Esophagus squamous epithelium (tissue), 4 donors: Measurements from ENCODE around the gene FHIP1B.

Source experiments
- CTCF ChIP-seq, 6 experiments: fragments of 450-650 bp in 4 of 6; fragments of 200-600 bp in 2 of 6; sonication (generic) in 2 of 6; IDR thresholded peaks; one replicate each; pipeline ENCODE4 v1.5.1; 2016 to 2019; ENCODE audit warnings: antibody characterized with exemption in 6 of 6, mild to moderate bottlenecking in 4 of 6, moderate library complexity in 4 of 6
- POLR2A ChIP-seq, 4 donors: fragments of 450-650 bp; IDR thresholded peaks; one replicate each; pipeline ENCODE4 v1.6.1; 2017; ENCODE audit warnings: antibody characterized with exemption in 4 of 4, mild to moderate bottlenecking in 4 of 4, moderate library complexity in 3 of 4

GRCh38 chr11:6175440-6175839 is 59.0 kb downstream of the FHIP1B start:
- TF ChIP-seq CTCF (IDR thresholded peaks at IDR 0.05), result no peak
- TF ChIP-seq POLR2A (IDR thresholded peaks at IDR 0.05), result no peak
